Kidney epithelial cell (primary cell): Measurements from ENCODE around the gene RTN4R. TPM values are rescaled to one million over a fixed set of nuclear protein-coding genes. Genes with fewer than 3 reads are reported as not detected.

Experiments
- DNase-seq: peaks from one replicate; pipeline ENCODE4 v3.0.0-alpha.2; 2010; ENCODE audit warnings: low read depth
- H3K27me3 ChIP-seq: 2 replicates; pipeline ENCODE4 v1.6.0; 2011; ENCODE audit warnings: low read length; ENCODE audit not compliant: control insufficient read depth, insufficient read depth
- H3K36me3 ChIP-seq: 2 replicates; pipeline ENCODE4 v1.5.1; 2011; ENCODE audit warnings: low read length; ENCODE audit not compliant: control insufficient read depth, insufficient read depth
- H3K4me3 ChIP-seq: 2 replicates; pipeline ENCODE4 v1.5.1; 2011; ENCODE audit warnings: low read depth, mild to moderate bottlenecking, control low read depth, low read length
- CTCF ChIP-seq: IDR thresholded peaks from 2 replicates; pipeline ENCODE4 v1.5.1; 2011; ENCODE audit warnings: mild to moderate bottlenecking, moderate library complexity, low read length, control low read depth, inconsistent platforms; ENCODE audit not compliant: insufficient read depth, poor library complexity, severe bottlenecking
- total RNA-seq: library from RNA; depleted of rRNA; stranded (reverse); fragments of >200 nt; gene quantifications from 2 replicates; pipeline ENCODE4 v1.2.3, GENCODE V29; 2015

Gene RTN4R
- total RNA-seq, 1 donor from 2014 or later = 18.2 TPM

GRCh38 chr22:20258021-20258299 is 10.2 kb downstream of the RTN4R start:
- DNase-seq = no peak
- TF ChIP-seq CTCF = no peak
- Histone ChIP-seq H3K36me3 (no peaks in the 10 kb centered on the region), H3K27me3 (no peaks in the 10 kb centered on the region), H3K4me3 (no peak overlapping the region)

GRCh38 chr22:20257212-20258020 is 10.7 kb downstream of the RTN4R start:
- Histone ChIP-seq H3K36me3 (no peaks in the 10 kb centered on the region), H3K4me3 (no peak overlapping the region), H3K27me3 (no peaks in the 10 kb centered on the region)
- TF ChIP-seq CTCF = no peak
- DNase-seq = no peak

GRCh38 chr22:20256551-20257211 is 11.4 kb downstream of the RTN4R start:
- no peak for DNase-seq
- no peak for TF ChIP-seq CTCF
- H3K36me3 ChIP-seq = no peaks in the 10 kb centered on the region
- H3K27me3 ChIP-seq = no peaks in the 10 kb centered on the region
- H3K4me3 ChIP-seq = no peak overlapping the region

GRCh38 chr22:20256027-20256426 is 12.1 kb downstream of the RTN4R start:
- no peak for TF ChIP-seq CTCF
- Histone ChIP-seq H3K36me3 (no peaks in the 10 kb centered on the region), H3K27me3 (no peaks in the 10 kb centered on the region), H3K4me3 (no peak overlapping the region)
- DNase-seq = no peak

GRCh38 chr22:20254975-20255946 is 12.9 kb downstream of the RTN4R start:
- no peak for TF ChIP-seq CTCF
- Histone ChIP-seq H3K27me3 (no peaks in the 10 kb centered on the region), H3K36me3 (no peaks in the 10 kb centered on the region)

More at GRCh38 chr22:20254975-20255946, 12.9 kb downstream of the RTN4R start:
- no peak for DNase-seq
- H3K4me3 ChIP-seq = no peak overlapping the region
